Stimulated activated CD4-positive, alpha-beta T cell treated with anti-CD3 and anti-CD28 coated beads, Interleukin-15, amount 100 ng/mL, for 48 hours (primary cell): ENCODE measurements around the gene USP54.

ENCODE experiments used
- DNase-seq, 2 donors: peaks; one replicate each; pipeline ENCODE4 v3.0.0-alpha.2; 2020; ENCODE audit warnings: low read depth in 2 of 2

USP54 gene

GRCh38 chr10:73467206-73467605, 123.9 kb downstream of the USP54 start:
- no peak for DNase-seq

GRCh38 chr10:73465978-73466726, 125.0 kb downstream of the USP54 start:
- DNase-seq = no peak

- no peak for DNase-seq
Measured at GRCh38 chr10:73460897-73461296, 130.2 kb downstream of the USP54 start.

- DNase-seq = no peak
Measured at GRCh38 chr10:73459683-73460314, 131.3 kb downstream of the USP54 start.

GRCh38 chr10:73456187-73456890, 134.8 kb downstream of the USP54 start:
- DNase-seq = no peak

GRCh38 chr10:73449113-73449512, 142.0 kb downstream of the USP54 start:
- no peak for DNase-seq

- DNase-seq = no peak
Measured at GRCh38 chr10:73448384-73448783, 142.8 kb downstream of the USP54 start.
